Prostate gland (tissue), 2 donors: ENCODE data around the gene LMLN. TPM values are rescaled to one million over a fixed set of nuclear protein-coding genes. Genes with fewer than 3 reads are reported as not detected.

Source experiments
- DNase-seq: peaks from one replicate; pipeline ENCODE4 v3.0.0-alpha.2; 2019; ENCODE audit warnings: low spot score
- H3K27ac ChIP-seq, 2 donors: fragments of 200-600 bp; sonication (generic); 2 replicates each; pipeline ENCODE4 v1.5.1; 2017 to 2019
- H3K27me3 ChIP-seq: fragments of 200-600 bp; sonication (generic); replicated peaks from 2 replicates; pipeline ENCODE4 v1.5.1; 2019; ENCODE audit not compliant: insufficient read depth
- H3K36me3 ChIP-seq, 2 donors: fragments of 200-600 bp; sonication (generic); 1 replicate in 1 of 2; 2 replicates in 1 of 2; pipeline versions ENCODE4 v1.5.1 to v1.8.1; 2017 to 2019
- H3K4me1 ChIP-seq: fragments of 200-600 bp; sonication (generic); replicated peaks from 2 replicates; pipeline ENCODE4 v1.5.1; 2019
- H3K4me3 ChIP-seq, 2 donors: fragments of 200-600 bp; sonication (generic); 2 replicates each; pipeline ENCODE4 v1.5.1; 2017 to 2019
- H3K9me3 ChIP-seq: fragments of 200-600 bp; sonication (generic); 2 replicates; pipeline ENCODE4 v1.5.1; 2017
- POLR2A ChIP-seq: fragments of 450-650 bp; IDR thresholded peaks from one replicate; pipeline ENCODE4 v1.6.1; 2016; ENCODE audit warnings: antibody characterized with exemption, mild to moderate bottlenecking
- POLR2AphosphoS5 ChIP-seq: sonication (generic); formaldehyde crosslinking; IDR thresholded peaks from one replicate; pipeline ENCODE4 v1.6.1; 2017; ENCODE audit warnings: antibody characterized with exemption
- WGBS: methylation state at CpG from one replicate; pipeline ENCODE4 v1.1.5; 2018; 5-methylcytosine and 5-hydroxymethylcytosine counted together
- intact Hi-C: fragments of 100-400 bp; cut with DNase I; formaldehyde crosslinking; loops from one replicate; pipeline ENCODE4 v1.14.2; 2022
- small RNA-seq, 2 donors: library from RNA; depleted of rRNA; stranded (forward); fragments of <200 nt; gene quantifications; one replicate each; pipeline ENCODE3, GENCODE V24; 2016
- total RNA-seq, 2 donors: library from RNA; depleted of rRNA; stranded (reverse); fragments of >200 nt; gene quantifications; one replicate each; pipeline ENCODE4 v1.1.0, GENCODE V29; 2016
- TF ChIP-seq, protein P1 (sequence below), 4 experiments: fragments of 200-600 bp in 2 of 4; fragments of 450-650 bp in 2 of 4; sonication (generic) in 2 of 4; IDR thresholded peaks; 1 replicate in 3 of 4; 2 replicates in 1 of 4; pipeline ENCODE4 v1.5.1; 2016 to 2019; ENCODE audit warnings: antibody characterized with exemption in 4 of 4, mild to moderate bottlenecking in 2 of 4, moderate library complexity in 2 of 4

The LMLN gene
- total RNA-seq, 2 donors from 2014 or later: 6.8 to 16.9 TPM

GRCh38 chr3:198088421-198088955, 128.5 kb downstream of the LMLN start:
- WGBS: 72% methylated on average over 3 of the region's 3 CpGs

GRCh38 chr3:198090795-198091332, 130.8 kb downstream of the LMLN start:
- Histone ChIP-seq H3K27ac (no peak overlapping the region), H3K9me3 (no peaks in the 10 kb centered on the region), H3K4me1 (no peaks in the 10 kb centered on the region), H3K27me3 (peaks cover 13% of the 10 kb centered on the region), H3K4me3 (no peak overlapping the region), H3K36me3 (no peaks in the 10 kb centered on the region)
- no peak for DNase-seq
- intact Hi-C loops: no loop called here
- TF ChIP-seq POLR2AphosphoS5: no peak
- TF ChIP-seq, protein P1, sequence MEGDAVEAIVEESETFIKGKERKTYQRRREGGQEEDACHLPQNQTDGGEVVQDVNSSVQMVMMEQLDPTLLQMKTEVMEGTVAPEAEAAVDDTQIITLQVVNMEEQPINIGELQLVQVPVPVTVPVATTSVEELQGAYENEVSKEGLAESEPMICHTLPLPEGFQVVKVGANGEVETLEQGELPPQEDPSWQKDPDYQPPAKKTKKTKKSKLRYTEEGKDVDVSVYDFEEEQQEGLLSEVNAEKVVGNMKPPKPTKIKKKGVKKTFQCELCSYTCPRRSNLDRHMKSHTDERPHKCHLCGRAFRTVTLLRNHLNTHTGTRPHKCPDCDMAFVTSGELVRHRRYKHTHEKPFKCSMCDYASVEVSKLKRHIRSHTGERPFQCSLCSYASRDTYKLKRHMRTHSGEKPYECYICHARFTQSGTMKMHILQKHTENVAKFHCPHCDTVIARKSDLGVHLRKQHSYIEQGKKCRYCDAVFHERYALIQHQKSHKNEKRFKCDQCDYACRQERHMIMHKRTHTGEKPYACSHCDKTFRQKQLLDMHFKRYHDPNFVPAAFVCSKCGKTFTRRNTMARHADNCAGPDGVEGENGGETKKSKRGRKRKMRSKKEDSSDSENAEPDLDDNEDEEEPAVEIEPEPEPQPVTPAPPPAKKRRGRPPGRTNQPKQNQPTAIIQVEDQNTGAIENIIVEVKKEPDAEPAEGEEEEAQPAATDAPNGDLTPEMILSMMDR (IDR thresholded peaks at IDR 0.05): no peak
- TF ChIP-seq POLR2A: no peak

More at GRCh38 chr3:198088421-198088955, 128.5 kb downstream of the LMLN start:
- no peak overlapping the region for H3K27ac ChIP-seq
- no peak overlapping the region for H3K4me3 ChIP-seq
- no peak for DNase-seq
- H3K27me3 ChIP-seq: peaks cover 1% of the 10 kb centered on the region
- H3K4me1 ChIP-seq: no peaks in the 10 kb centered on the region
- no peaks in the 10 kb centered on the region for H3K36me3 ChIP-seq
- intact Hi-C loops: no loop called here
- no peak for TF ChIP-seq POLR2AphosphoS5
- no peak for TF ChIP-seq POLR2A
- TF ChIP-seq, protein P1 (IDR thresholded peaks at IDR 0.05): no peak
- H3K9me3 ChIP-seq: no peaks in the 10 kb centered on the region

DNA sequence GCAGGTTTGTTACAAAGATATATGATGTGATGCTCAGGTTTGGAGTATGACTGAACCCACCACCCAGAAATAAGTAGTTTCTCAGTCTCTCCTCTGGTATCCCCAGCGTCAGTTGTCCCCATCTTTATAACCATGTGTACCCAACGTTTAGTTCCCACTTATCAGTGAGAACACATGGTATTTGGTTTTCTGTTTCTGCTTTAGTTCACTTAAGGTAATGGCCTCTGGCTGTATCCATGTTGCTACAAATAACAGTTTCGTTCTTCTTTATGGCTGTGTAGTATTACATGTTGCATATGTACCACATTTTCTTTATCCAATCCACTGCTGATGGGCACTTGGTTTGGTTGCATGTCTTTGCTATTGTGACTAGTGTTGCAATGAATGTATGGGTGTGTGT, 132.3 kb downstream of the LMLN start:
- intact Hi-C loops: no loop called here
- no peaks in the 10 kb centered on the region for H3K4me1 ChIP-seq
- TF ChIP-seq, protein P1 (IDR thresholded peaks at IDR 0.05): no peak
- TF ChIP-seq POLR2AphosphoS5: no peak
- no peak for TF ChIP-seq POLR2A
- no peaks in the 10 kb centered on the region for H3K9me3 ChIP-seq
- no peak for DNase-seq
- H3K4me3 ChIP-seq: no peak overlapping the region
- H3K27ac ChIP-seq: no peak overlapping the region
- WGBS: 65% methylated on average over 3 of the region's 3 CpGs
- H3K27me3 ChIP-seq: peaks cover 13% of the 10 kb centered on the region
- no peaks in the 10 kb centered on the region for H3K36me3 ChIP-seq

- H3K4me1 ChIP-seq: no peaks in the 10 kb centered on the region
- H3K9me3 ChIP-seq: no peaks in the 10 kb centered on the region
- whole genome bisulfite sequencing: 69% methylated on average over 4 of the region's 4 CpGs
- H3K36me3 ChIP-seq: no peaks in the 10 kb centered on the region
- H3K27ac ChIP-seq: no peak overlapping the region
- H3K27me3 ChIP-seq: peaks cover 13% of the 10 kb centered on the region
- TF ChIP-seq, protein P1 (IDR thresholded peaks at IDR 0.05): no peak
- TF ChIP-seq POLR2AphosphoS5 (no peak), POLR2A (no peak)
- intact Hi-C loops: no loop called here
- DNase-seq: no peak
- H3K4me3 ChIP-seq: no peak overlapping the region
Observed at GRCh38 chr3:198093112-198093679, 133.2 kb downstream of the LMLN start.

Small RNA genes lying within 50 kb of the gene (small RNA-seq; reads per million reads assigned to genes)
- gene RNU6-621P (0 reads per million in 2 donors), gene RNU6-821P (0 reads per million in 2 donors)

Other genes starting within 250 kb of the LMLN start
- gene RUBCN, start 223.3 kb upstream of the LMLN start, total RNA-seq: 100 to 1,000 TPM in 1 of 2 donors, 10 to 100 TPM in 1; 32.2 to 121 TPM
- 10 to 100 TPM; 27.7 to 69.5 TPM for gene FYTTD1, start 210.3 kb upstream of the LMLN start, total RNA-seq
- gene LRCH3, start 169.0 kb upstream of the LMLN start, total RNA-seq: 100 to 1,000 TPM in 1 of 2 donors, 10 to 100 TPM in 1; 31.6 to 114 TPM
- 1,000 to 10,000 TPM in 1 of 2 donors, 100 to 1,000 TPM in 1; 480 to 1,367 TPM for gene RPL35A, start 10.0 kb upstream of the LMLN start, total RNA-seq